Dendritic cell treated with granulocyte-macrophage colony-stimulating factor and Interleukin-4, amounts not matched to agents 40 ng/mL and 50 ng/mL, for 4 days (primary cell): Measurements from ENCODE around the gene CCL20.

Source experiments
- H3K27ac Mint-ChIP-seq: one replicate; pipeline ENCODE4 v1.8.0; 2022; ENCODE audit warnings: mild to moderate bottlenecking, mixed read lengths
- H3K27me3 Mint-ChIP-seq: one replicate; pipeline ENCODE4 v1.8.0; 2022; ENCODE audit warnings: mild to moderate bottlenecking, mixed read lengths
- H3K36me3 Mint-ChIP-seq: one replicate; pipeline ENCODE4 v1.8.0; 2022; ENCODE audit warnings: low read depth, mixed read lengths
- H3K4me1 Mint-ChIP-seq: one replicate; pipeline ENCODE4 v1.8.0; 2022; ENCODE audit warnings: low read depth, mixed read lengths
- H3K4me3 Mint-ChIP-seq: one replicate; pipeline ENCODE4 v1.8.0; 2022; ENCODE audit warnings: mild to moderate bottlenecking, moderate library complexity, mixed read lengths
- H3K9me3 Mint-ChIP-seq: one replicate; pipeline ENCODE4 v1.8.0; 2022; ENCODE audit warnings: mixed read lengths
- intact Hi-C: fragments of 100-400 bp; cut with micrococcal nuclease; formaldehyde crosslinking; loops from one replicate; pipeline ENCODE4 v1.15.0; 2022

Gene CCL20

GRCh38 chr2:227816507-227817294, 3.1 kb downstream of the CCL20 start:
- intact Hi-C loops: no loop called here
- H3K4me1 Mint-ChIP-seq: peaks cover 41% of the 10 kb centered on the region
- H3K27me3 Mint-ChIP-seq: peaks cover 21% of the 10 kb centered on the region
- no peak overlapping the region for H3K27ac Mint-ChIP-seq
- H3K36me3 Mint-ChIP-seq: no peaks in the 10 kb centered on the region
- H3K9me3 Mint-ChIP-seq: peaks cover 8% of the 10 kb centered on the region
- no peak overlapping the region for H3K4me3 Mint-ChIP-seq

GRCh38 chr2:227817336-227817735, 3.7 kb downstream of the CCL20 start:
- Mint-ChIP-seq H3K4me1 (peaks cover 41% of the 10 kb centered on the region), H3K27ac (no peak overlapping the region), H3K9me3 (peaks cover 8% of the 10 kb centered on the region), H3K4me3 (no peak overlapping the region), H3K36me3 (no peaks in the 10 kb centered on the region), H3K27me3 (peaks cover 19% of the 10 kb centered on the region)
- intact Hi-C loops: no loop called here

- Mint-ChIP-seq H3K36me3 (no peaks in the 10 kb centered on the region), H3K27ac (no peak overlapping the region), H3K4me3 (no peak overlapping the region), H3K27me3 (peaks cover 24% of the 10 kb centered on the region), H3K4me1 (peaks cover 46% of the 10 kb centered on the region), H3K9me3 (peaks cover 8% of the 10 kb centered on the region)
- intact Hi-C loops: no loop called here
Observed at GRCh38 chr2:227817850-227818674, 4.4 kb downstream of the CCL20 start.

- H3K4me1 Mint-ChIP-seq: peaks cover 43% of the 10 kb centered on the region
- peaks cover 17% of the 10 kb centered on the region for H3K27me3 Mint-ChIP-seq
- no peak overlapping the region for H3K27ac Mint-ChIP-seq
- no peak overlapping the region for H3K4me3 Mint-ChIP-seq
- H3K9me3 Mint-ChIP-seq: peaks cover 8% of the 10 kb centered on the region
- intact Hi-C loops: no loop called here
- H3K36me3 Mint-ChIP-seq: no peaks in the 10 kb centered on the region
Observed at GRCh38 chr2:227818675-227819397, 5.2 kb downstream of the CCL20 start.

- no peak overlapping the region for H3K27ac Mint-ChIP-seq
- H3K36me3 Mint-ChIP-seq: no peaks in the 10 kb centered on the region
- peaks cover 14% of the 10 kb centered on the region for H3K27me3 Mint-ChIP-seq
- H3K4me1 Mint-ChIP-seq: peaks cover 39% of the 10 kb centered on the region
- peaks cover 8% of the 10 kb centered on the region for H3K9me3 Mint-ChIP-seq
- intact Hi-C loops: no loop called here
- no peak overlapping the region for H3K4me3 Mint-ChIP-seq
Observed at GRCh38 chr2:227819398-227819697, 5.7 kb downstream of the CCL20 start.

GRCh38 chr2:227821043-227821942, 7.7 kb downstream of the CCL20 start:
- no peak overlapping the region for H3K27ac Mint-ChIP-seq
- intact Hi-C loops: no loop called here
- H3K36me3 Mint-ChIP-seq: no peaks in the 10 kb centered on the region

GRCh38 chr2:227822416-227823003, 8.9 kb downstream of the CCL20 start:
- peaks cover 29% of the 10 kb centered on the region for H3K27me3 Mint-ChIP-seq
- peaks cover 48% of the 10 kb centered on the region for H3K4me1 Mint-ChIP-seq
- intact Hi-C loops: no loop called here
- no peak overlapping the region for H3K4me3 Mint-ChIP-seq
- peaks cover 8% of the 10 kb centered on the region for H3K9me3 Mint-ChIP-seq
- H3K27ac Mint-ChIP-seq: no peak overlapping the region
- H3K36me3 Mint-ChIP-seq: no peaks in the 10 kb centered on the region

More at GRCh38 chr2:227821043-227821942, 7.7 kb downstream of the CCL20 start:
- no peak overlapping the region for H3K4me3 Mint-ChIP-seq
- peaks cover 8% of the 10 kb centered on the region for H3K9me3 Mint-ChIP-seq
- H3K4me1 Mint-ChIP-seq: peaks cover 39% of the 10 kb centered on the region
- peaks cover 20% of the 10 kb centered on the region for H3K27me3 Mint-ChIP-seq

- Mint-ChIP-seq H3K27ac (no peak overlapping the region), H3K27me3 (peaks cover 28% of the 10 kb centered on the region), H3K4me1 (peaks cover 34% of the 10 kb centered on the region), H3K36me3 (no peaks in the 10 kb centered on the region), H3K4me3 (no peak overlapping the region), H3K9me3 (peaks cover 8% of the 10 kb centered on the region)
- intact Hi-C loops: no loop called here
Observed at GRCh38 chr2:227823922-227824321, 10.3 kb downstream of the CCL20 start.

- Mint-ChIP-seq H3K9me3 (peaks cover 8% of the 10 kb centered on the region), H3K36me3 (no peaks in the 10 kb centered on the region), H3K4me3 (no peak overlapping the region), H3K27ac (no peak overlapping the region), H3K4me1 (peaks cover 34% of the 10 kb centered on the region), H3K27me3 (peaks cover 26% of the 10 kb centered on the region)
- intact Hi-C loops: no loop called here
Observed at GRCh38 chr2:227824711-227825110, 11.1 kb downstream of the CCL20 start.

GRCh38 chr2:227826019-227826521, 12.4 kb downstream of the CCL20 start:
- H3K27ac Mint-ChIP-seq: no peak overlapping the region
- intact Hi-C loops: no loop called here
- H3K36me3 Mint-ChIP-seq: no peaks in the 10 kb centered on the region
- H3K4me3 Mint-ChIP-seq: no peak overlapping the region
- H3K9me3 Mint-ChIP-seq: peaks cover 7% of the 10 kb centered on the region
- peaks cover 30% of the 10 kb centered on the region for H3K27me3 Mint-ChIP-seq
- H3K4me1 Mint-ChIP-seq: peaks cover 29% of the 10 kb centered on the region

GRCh38 chr2:227826563-227826962, 12.9 kb downstream of the CCL20 start:
- intact Hi-C loops: no loop called here
- Mint-ChIP-seq H3K4me3 (no peak overlapping the region), H3K36me3 (no peaks in the 10 kb centered on the region), H3K9me3 (peaks cover 2% of the 10 kb centered on the region), H3K4me1 (peaks cover 25% of the 10 kb centered on the region), H3K27ac (no peak overlapping the region), H3K27me3 (peaks cover 27% of the 10 kb centered on the region)

GRCh38 chr2:227827143-227827542, 13.5 kb downstream of the CCL20 start:
- Mint-ChIP-seq H3K27me3 (peaks cover 27% of the 10 kb centered on the region), H3K27ac (no peak overlapping the region), H3K9me3 (no peaks in the 10 kb centered on the region), H3K4me3 (no peak overlapping the region), H3K4me1 (peaks cover 25% of the 10 kb centered on the region), H3K36me3 (no peaks in the 10 kb centered on the region)
- intact Hi-C loops: no loop called here

- Mint-ChIP-seq H3K9me3 (no peaks in the 10 kb centered on the region), H3K27ac (no peak overlapping the region), H3K4me1 (peaks cover 20% of the 10 kb centered on the region), H3K36me3 (no peaks in the 10 kb centered on the region), H3K27me3 (peaks cover 23% of the 10 kb centered on the region), H3K4me3 (no peak overlapping the region)
- intact Hi-C loops: no loop called here
Observed at GRCh38 chr2:227828477-227828912, 14.9 kb downstream of the CCL20 start.
